G401.6 (cell line): ENCODE results near the gene DCAF5.
"Not testable (repeated sequence)": the region's sequence is repeated elsewhere in the genome, so short reads cannot be mapped to it uniquely, and the experiment has no call there.

Source experiments
- FAIRE-seq: peaks from 2 replicates; lab custom pipeline; 2012; peaks lifted over from hg19 to GRCh38; lab: Jason Lieb, UNC

DCAF5 gene

GRCh38 chr14:69068744-69069421 lies 84.0 kb downstream of the DCAF5 start:
- no peak for FAIRE-seq

GRCh38 chr14:69066396-69067171 lies 86.3 kb downstream of the DCAF5 start:
- no peak for FAIRE-seq

- not testable (repeated sequence) for FAIRE-seq
Observed at GRCh38 chr14:69065934-69066333, 87.0 kb downstream of the DCAF5 start.

GRCh38 chr14:69064596-69064995 lies 88.3 kb downstream of the DCAF5 start:
- no peak for FAIRE-seq

GRCh38 chr14:69059658-69060623 lies 93.0 kb downstream of the DCAF5 start:
- FAIRE-seq = no peak

GRCh38 chr14:69055999-69056788 lies 96.7 kb downstream of the DCAF5 start:
- FAIRE-seq = no peak

GRCh38 chr14:69055125-69055524 lies 97.8 kb downstream of the DCAF5 start:
- FAIRE-seq = no peak

GRCh38 chr14:69054030-69054429 lies 98.9 kb downstream of the DCAF5 start:
- FAIRE-seq = no peak

GRCh38 chr14:69052181-69052601 lies 100.7 kb downstream of the DCAF5 start:
- no peak for FAIRE-seq

GRCh38 chr14:69050240-69051184 lies 102.4 kb downstream of the DCAF5 start:
- no peak for FAIRE-seq

- FAIRE-seq = no peak
Observed at GRCh38 chr14:69049675-69050074, 103.2 kb downstream of the DCAF5 start.

GRCh38 chr14:69048456-69048855 lies 104.5 kb downstream of the DCAF5 start:
- FAIRE-seq = no peak

- no peak for FAIRE-seq
Observed at GRCh38 chr14:69047255-69047654, 105.7 kb downstream of the DCAF5 start.

- no peak for FAIRE-seq
Observed at GRCh38 chr14:69046476-69046860, 106.5 kb downstream of the DCAF5 start.

- FAIRE-seq = no peak
Observed at GRCh38 chr14:69045857-69046475, 107.0 kb downstream of the DCAF5 start.

GRCh38 chr14:69044965-69045555 lies 107.9 kb downstream of the DCAF5 start:
- no peak for FAIRE-seq

GRCh38 chr14:69044296-69044695 lies 108.6 kb downstream of the DCAF5 start:
- FAIRE-seq = no peak

GRCh38 chr14:69043596-69044260 lies 109.2 kb downstream of the DCAF5 start:
- no peak for FAIRE-seq

- no peak for FAIRE-seq
Observed at GRCh38 chr14:69042787-69043444, 110.0 kb downstream of the DCAF5 start.
